GM21381 (cell line): ENCODE data around the gene CLK3.
"Not testable (repeated sequence)": the region's sequence is repeated elsewhere in the genome, so short reads cannot be mapped to it uniquely, and the experiment has no call there.

Source experiments
- ATAC-seq: cut with Tn5 transposase; IDR thresholded peaks from one replicate; pipeline ENCODE4 v1.9.1; 2021; ENCODE audit warnings: mild to moderate bottlenecking, moderate library complexity; ENCODE audit not compliant: unreplicated experiment

CLK3 gene

GRCh38 chr15:74641151-74641550, 25.5 kb downstream of the CLK3 start:
- no peak for ATAC-seq

GRCh38 chr15:74642348-74642733, 26.7 kb downstream of the CLK3 start:
- no peak for ATAC-seq

- no peak for ATAC-seq
Measured at GRCh38 chr15:74642734-74643664, 27.4 kb downstream of the CLK3 start.

- ATAC-seq, result no peak
Measured at GRCh38 chr15:74643665-74644204, 28.1 kb downstream of the CLK3 start.

GRCh38 chr15:74646480-74646879, 30.8 kb downstream of the CLK3 start:
- ATAC-seq, result no peak

GRCh38 chr15:74648051-74648842, 32.6 kb downstream of the CLK3 start:
- ATAC-seq, result no peak

GRCh38 chr15:74651242-74651741, 35.7 kb downstream of the CLK3 start:
- no peak for ATAC-seq

- ATAC-seq, result no peak
Measured at GRCh38 chr15:74653426-74654102, 37.9 kb downstream of the CLK3 start.

GRCh38 chr15:74655424-74655823, 39.8 kb downstream of the CLK3 start:
- ATAC-seq, result no peak

- no peak for ATAC-seq
Measured at GRCh38 chr15:74656935-74657535, 41.4 kb downstream of the CLK3 start.

- no peak for ATAC-seq
Measured at GRCh38 chr15:74657846-74658245, 42.2 kb downstream of the CLK3 start.

GRCh38 chr15:74661280-74661679, 45.6 kb downstream of the CLK3 start:
- ATAC-seq, result not testable (repeated sequence)

GRCh38 chr15:74662064-74662860, 46.6 kb downstream of the CLK3 start:
- no peak for ATAC-seq

GRCh38 chr15:74663303-74664027, 47.8 kb downstream of the CLK3 start:
- no peak for ATAC-seq

GRCh38 chr15:74664028-74664616, 48.5 kb downstream of the CLK3 start:
- no peak for ATAC-seq

GRCh38 chr15:74664670-74665069, 49.0 kb downstream of the CLK3 start:
- ATAC-seq, result no peak

- no peak for ATAC-seq
Measured at GRCh38 chr15:74667975-74668374, 52.3 kb downstream of the CLK3 start.

GRCh38 chr15:74669627-74670026, 54.0 kb downstream of the CLK3 start:
- ATAC-seq, result no peak

GRCh38 chr15:74674161-74674560, 58.5 kb downstream of the CLK3 start:
- ATAC-seq, result no peak
